ENCODE data around the gene LTO1. TPM values are rescaled to one million over a fixed set of nuclear protein-coding genes. Genes with fewer than 3 reads are reported as not detected.

LTO1 gene
- total and polyA plus RNA-seq, 10 of the 15 experiments (the other 5 are each of a cell fraction or from before 2014, with no cell fraction given), result 2.6 to 27.5 (median 14.4) TPM

DNA sequence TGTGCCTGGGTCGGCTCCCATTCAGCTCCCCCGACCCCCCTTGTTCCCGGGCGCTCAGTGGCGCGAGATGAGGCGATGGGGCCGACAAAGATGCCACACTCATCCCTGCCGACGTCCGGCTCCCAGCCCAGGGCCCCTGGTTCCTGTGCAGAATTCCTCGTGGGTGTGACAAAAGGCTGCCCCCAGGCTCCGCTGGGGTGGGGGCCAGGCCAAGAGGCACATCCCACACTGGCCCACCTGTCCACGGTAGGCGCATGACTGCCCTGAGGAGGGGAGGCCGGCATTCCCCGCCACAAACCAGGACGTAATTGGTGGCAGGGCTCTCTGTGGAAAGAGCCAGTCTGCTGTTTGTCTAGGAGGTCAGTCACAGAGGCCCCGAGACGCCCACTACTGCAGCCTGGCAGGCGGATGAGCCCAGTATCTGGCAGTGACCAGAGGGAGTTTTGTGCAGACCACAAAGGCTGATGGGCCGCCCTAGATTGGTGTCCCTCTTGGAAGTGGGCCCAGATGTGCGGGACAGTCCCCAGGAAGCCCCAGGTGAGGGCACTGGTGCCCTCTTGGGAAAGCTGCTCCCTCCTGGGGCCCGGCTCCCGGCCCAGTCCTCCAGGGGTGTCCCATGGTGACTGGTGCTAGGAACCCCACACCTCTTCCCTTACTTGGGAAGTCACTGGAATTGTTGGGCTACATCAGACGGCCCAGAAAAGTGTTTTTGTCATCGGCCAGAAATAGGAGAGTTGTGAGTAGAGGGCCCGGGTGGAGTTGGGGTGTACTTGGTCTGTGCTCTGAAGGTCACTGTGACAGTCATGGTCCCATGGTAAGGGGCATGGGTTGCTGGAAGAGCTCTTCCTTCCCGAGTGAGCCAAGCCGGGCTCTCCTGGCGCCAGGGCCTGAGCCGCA lies 28.4 kb downstream of the LTO1 start:
- no TSS peak for BruUV-seq (replicated peaks)
- no peaks in the 10 kb centered on the region for H3K79me2 ChIP-seq (ENCODE audit: control insufficient read depth, insufficient read depth, low read length)

More for the DNA sequence above, 28.4 kb downstream of the LTO1 start:
- 64% methylated on average over 27 of the region's 32 CpGs for WGBS (ENCODE audit: insufficient coverage, insufficient replicate concordance, low lambda C conversion rate, missing lambda C conversion rate)
- Histone ChIP-seq H3K27me3 (replicated peaks in 1 of 2; ENCODE audit: control insufficient read depth in 2 of 2, insufficient read depth in 2 of 2, low read length in 1 of 2) (no peaks in the 10 kb centered on the region; a peak in 1 of 4 replicates), H3K9me3 (replicated peaks; ENCODE audit: control insufficient read depth, insufficient read depth, low read length) (no peaks in the 10 kb centered on the region), H2AFZ (ENCODE audit: control insufficient read depth, low read depth, low read length) (no peak overlapping the region), H3K27ac (ENCODE audit: control insufficient read depth, insufficient read depth) (no peak overlapping the region), H3K4me3 (no peak overlapping the region), H3K4me1 (ENCODE audit: control insufficient read depth, insufficient read depth, low read length) (no peaks in the 10 kb centered on the region; the same call in 1 of the 2 replicates), H4K20me1 (ENCODE audit: control insufficient read depth, insufficient read depth) (no peaks in the 10 kb centered on the region), H3K9ac (ENCODE audit: control insufficient read depth, insufficient read depth, low read length) (no peak overlapping the region), H3K4me2 (ENCODE audit: control insufficient read depth, insufficient read depth) (no peak overlapping the region), H3K36me3 (ENCODE audit: control insufficient read depth in 2 of 2, insufficient read depth in 2 of 2, low read length in 1 of 2) (no peaks in the 10 kb centered on the region)
- no peak for TF ChIP-seq SMAD5 (IDR thresholded peaks at IDR 0.05; ENCODE audit: low read depth)
- TF ChIP-seq USF1 (IDR thresholded peaks at IDR 0.05; ENCODE audit: borderline replicate concordance, extremely low read length, insufficient read depth, low read depth, low read length), result no peak
- TF ChIP-seq, protein P1, sequence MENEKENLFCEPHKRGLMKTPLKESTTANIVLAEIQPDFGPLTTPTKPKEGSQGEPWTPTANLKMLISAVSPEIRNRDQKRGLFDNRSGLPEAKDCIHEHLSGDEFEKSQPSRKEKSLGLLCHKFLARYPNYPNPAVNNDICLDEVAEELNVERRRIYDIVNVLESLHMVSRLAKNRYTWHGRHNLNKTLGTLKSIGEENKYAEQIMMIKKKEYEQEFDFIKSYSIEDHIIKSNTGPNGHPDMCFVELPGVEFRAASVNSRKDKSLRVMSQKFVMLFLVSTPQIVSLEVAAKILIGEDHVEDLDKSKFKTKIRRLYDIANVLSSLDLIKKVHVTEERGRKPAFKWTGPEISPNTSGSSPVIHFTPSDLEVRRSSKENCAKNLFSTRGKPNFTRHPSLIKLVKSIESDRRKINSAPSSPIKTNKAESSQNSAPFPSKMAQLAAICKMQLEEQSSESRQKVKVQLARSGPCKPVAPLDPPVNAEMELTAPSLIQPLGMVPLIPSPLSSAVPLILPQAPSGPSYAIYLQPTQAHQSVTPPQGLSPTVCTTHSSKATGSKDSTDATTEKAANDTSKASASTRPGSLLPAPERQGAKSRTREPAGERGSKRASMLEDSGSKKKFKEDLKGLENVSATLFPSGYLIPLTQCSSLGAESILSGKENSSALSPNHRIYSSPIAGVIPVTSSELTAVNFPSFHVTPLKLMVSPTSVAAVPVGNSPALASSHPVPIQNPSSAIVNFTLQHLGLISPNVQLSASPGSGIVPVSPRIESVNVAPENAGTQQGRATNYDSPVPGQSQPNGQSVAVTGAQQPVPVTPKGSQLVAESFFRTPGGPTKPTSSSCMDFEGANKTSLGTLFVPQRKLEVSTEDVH (IDR thresholded peaks at IDR 0.05; ENCODE audit: low read depth, partially characterized antibody), result no peak
- no peak for TF ChIP-seq TCF12 (IDR thresholded peaks at IDR 0.05; ENCODE audit: low read depth, low read length)
- no peak for TF ChIP-seq TCF3 (IDR thresholded peaks at IDR 0.05; ENCODE audit: borderline replicate concordance, insufficient read depth, low read depth, low read length)
- TF ChIP-seq NR2C1 (IDR thresholded peaks at IDR 0.05), result no peak
- SMC1A ChIA-PET (ENCODE audit: uncharacterized antibody, unreplicated experiment), result no interaction called here
- RAD21 ChIA-PET (ENCODE audit: unreplicated experiment), result no interaction called here
- no peak for ATAC-seq
- POLR2A ChIA-PET, result no interaction called here
- CTCF ChIA-PET, result interaction anchor here (1.2 to 4.4 kb wide), 2 partner anchors 23 to 354 kb away, joined by 3 to 18 read pairs; no protein-coding TSS in a partner anchor
- in situ Hi-C loops (cut with MboI), result no loop called here
- no peak for FAIRE-seq
- intact Hi-C loops (cut with micrococcal nuclease; ENCODE audit: unreplicated experiment), result no loop called here
- DNase-seq (ENCODE audit: low read depth, low spot score), result no peak
